IPS-NIHi11 (cell line): ENCODE data around the gene PRR33.

Experiments
- DNase-seq: peaks from one replicate; pipeline ENCODE4 v3.0.0; 2012; ENCODE audit warnings: mixed read lengths, low spot score

PRR33 gene

DNA sequence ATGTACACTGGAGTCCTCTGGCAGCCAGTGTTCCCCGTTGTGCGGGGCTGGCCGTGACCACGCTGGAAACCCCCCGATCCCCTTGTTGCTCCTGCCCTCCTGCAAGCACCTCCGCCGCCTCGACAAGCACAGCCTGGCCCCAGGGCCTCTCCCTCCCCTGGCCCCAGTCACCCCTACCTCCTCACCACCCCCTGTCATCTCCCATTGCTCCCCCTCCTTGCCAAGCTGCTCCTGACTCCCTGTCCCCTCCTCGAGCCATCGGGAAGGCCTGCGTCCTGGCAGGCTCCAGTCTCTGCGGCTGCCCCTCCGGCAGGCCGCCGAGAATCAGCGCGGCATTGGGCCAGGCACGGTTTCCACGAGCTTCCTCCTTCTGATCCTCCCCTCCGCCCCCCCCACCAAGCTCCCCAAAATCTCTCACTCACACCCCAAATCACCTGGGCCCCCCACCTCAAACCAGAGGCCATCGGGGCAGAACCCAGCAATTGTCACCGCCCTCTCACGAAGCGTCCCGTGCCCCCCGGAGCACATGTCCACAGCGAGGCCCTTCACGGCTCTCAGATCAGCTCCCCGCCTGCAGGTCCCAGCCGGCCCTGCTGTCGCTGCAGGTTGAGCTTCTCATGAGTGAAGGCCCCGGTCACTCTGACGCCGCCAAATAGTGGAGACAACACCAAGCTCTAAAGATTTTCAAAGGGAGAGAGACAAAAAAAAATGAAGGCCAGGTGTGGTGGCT is 44.5 kb downstream of the PRR33 start:
- DNase-seq, result no peak

DNA sequence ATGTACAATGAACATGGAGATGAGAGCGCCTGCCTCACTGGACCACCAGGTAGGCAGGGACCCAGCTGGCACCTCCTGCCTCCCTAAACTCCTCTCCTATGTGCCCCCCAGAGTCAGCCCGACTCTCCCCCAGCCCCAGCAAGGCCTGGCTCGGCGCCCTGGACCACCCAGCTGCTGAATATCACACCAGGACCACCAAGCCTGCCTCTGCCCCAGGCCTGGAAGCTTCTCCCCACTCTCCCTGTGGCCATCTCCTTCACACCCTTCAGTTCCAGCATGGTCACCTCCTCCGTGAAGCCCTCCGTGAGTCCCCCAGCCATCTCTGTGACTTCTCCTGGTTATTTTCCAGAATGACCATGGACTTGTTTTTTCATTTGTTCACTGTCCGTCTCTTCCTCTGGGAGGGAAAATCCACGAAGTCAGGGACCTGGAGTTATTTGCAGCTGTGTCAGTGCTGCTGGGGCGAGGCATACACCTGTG is 45.2 kb downstream of the PRR33 start:
- DNase-seq, result no peak

DNA sequence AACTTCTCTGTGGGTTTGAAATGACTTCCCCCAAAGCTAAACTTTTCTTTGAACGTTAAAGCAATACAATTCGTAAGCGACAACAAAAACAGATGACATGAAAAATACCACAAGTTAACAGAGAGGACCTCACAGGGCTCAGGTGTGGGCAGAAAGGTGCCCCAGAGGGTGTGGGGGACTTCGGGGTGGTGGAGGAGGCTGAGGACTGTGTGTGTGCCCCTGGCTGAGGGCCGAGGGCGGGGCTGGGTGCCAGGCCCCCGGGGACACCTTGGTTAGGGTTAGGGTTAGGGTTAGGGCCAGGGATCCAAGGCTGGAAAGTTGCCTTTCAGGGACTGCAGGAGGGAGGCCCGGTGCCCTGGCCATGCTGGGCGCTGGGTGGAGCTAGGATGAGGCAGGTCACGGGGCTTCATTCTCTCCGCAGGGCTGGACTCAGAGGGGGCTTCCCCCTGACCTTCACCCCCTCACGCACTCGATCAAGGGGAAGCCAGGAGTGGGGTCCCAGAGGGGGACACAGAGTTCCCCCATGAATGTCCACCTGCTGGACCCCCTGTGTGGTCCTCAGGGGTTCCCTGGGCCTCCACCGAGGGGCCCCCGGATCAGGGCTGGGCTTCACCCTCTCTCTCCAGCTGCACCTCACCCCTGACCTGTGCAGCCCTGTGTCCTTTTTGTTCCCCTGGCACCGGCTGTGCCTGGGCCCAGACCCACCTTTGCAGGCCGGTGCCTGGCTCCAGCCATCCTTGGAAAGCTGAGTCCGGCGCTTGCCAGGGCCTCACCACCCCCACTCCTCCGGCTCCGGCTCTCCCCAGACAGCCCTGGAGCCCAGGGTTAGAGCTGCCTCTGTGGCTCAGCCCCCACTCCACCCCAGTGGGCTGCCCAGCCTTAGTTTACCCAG is 45.9 kb downstream of the PRR33 start:
- no peak for DNase-seq

DNA sequence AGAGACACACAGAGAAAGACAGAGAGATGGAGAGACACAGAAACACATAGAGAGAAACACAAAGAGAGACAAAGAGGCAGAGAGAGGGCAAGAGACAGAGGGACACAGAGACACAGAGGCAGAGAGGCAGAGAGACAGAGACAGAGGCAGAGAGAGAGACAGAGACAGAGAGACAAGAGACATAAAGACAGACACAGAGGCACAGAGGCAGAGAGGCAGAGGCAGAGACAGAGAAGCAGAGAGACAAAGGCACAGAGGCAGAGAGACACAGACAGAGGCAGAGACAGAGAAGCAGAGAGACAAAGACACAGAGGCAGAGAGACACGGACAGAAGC is 46.6 kb downstream of the PRR33 start:
- no peak for DNase-seq

DNA sequence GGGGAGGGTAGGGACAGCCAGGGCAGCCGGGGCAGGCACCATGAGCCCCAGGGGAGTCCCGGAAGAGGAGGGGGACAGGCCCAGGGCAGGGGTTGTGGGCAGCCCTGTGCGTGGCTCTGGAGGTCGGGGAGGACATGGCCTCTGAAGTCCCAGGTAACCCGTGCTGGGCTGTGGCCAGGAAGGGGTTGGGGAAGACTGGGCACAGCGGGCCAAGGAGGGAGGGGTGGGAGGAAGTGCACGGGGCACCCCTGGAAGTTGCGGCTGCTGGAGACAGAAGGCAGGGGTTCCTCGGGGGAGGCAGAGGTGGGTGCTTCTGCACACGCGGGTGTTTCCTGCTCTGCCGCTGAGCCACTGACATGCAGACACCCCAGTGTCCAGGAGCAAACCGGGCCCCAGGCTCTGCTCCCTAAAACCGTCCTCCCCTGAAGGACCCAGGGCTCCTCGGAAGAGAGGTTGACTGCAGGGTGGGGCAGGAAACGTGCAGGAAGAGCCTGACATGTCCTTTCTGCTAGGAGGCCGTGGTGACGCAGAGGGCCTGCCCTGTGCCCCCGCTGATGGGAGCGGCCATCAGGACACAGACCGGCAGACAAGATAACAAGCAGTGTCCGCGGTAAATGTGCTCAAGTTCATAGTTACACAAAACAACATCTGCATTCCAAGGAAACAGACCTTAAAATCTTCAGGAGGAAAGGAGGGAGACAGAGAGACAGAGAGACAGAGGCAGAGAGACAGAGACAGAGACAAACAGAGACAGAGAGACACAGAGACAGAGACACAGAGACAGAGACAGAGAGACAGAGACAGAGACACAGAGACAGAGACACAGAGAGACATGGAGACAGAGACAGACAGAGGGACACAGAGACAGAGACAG is 47.2 kb downstream of the PRR33 start:
- DNase-seq, result no peak

DNA sequence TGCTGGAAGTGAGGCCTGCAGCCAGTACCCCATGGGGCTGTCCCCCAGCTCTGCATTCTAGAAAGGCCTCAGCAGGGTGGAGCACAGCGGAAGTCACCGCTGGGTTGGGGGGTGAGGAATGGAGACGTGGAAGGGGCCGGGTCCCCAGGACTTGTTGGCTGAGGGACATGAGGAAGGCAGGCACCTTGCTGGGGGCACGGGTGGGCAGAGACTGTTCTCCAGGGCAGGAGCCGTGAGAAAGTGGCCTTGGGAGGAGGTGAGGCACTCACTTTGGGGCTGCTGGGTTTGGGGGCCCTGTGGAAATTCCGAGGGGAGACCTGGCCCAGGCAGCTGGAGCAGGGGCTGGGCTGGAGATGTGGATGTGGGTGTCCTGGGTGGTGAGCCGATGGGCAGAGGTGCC is 47.9 kb downstream of the PRR33 start:
- no peak for DNase-seq

DNA sequence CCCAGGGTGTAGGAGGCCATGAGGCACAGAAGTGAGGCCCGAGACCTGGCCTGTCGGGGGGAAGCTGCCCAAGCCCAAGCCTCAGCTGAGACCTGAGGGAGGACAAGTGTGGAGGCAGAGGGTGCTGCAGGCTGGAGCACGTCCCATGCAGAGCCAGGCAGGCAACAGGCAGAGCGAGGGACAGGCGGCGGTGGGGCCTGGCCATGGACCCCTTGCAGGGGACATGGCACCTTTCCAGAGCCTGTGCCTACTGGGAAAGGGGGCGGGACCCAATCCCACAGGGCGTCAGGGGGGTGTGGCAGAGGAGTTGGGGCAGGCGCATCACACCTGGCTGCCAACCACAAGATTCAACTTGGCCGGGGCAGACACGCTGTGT is 48.6 kb downstream of the PRR33 start:
- no peak for DNase-seq

DNA sequence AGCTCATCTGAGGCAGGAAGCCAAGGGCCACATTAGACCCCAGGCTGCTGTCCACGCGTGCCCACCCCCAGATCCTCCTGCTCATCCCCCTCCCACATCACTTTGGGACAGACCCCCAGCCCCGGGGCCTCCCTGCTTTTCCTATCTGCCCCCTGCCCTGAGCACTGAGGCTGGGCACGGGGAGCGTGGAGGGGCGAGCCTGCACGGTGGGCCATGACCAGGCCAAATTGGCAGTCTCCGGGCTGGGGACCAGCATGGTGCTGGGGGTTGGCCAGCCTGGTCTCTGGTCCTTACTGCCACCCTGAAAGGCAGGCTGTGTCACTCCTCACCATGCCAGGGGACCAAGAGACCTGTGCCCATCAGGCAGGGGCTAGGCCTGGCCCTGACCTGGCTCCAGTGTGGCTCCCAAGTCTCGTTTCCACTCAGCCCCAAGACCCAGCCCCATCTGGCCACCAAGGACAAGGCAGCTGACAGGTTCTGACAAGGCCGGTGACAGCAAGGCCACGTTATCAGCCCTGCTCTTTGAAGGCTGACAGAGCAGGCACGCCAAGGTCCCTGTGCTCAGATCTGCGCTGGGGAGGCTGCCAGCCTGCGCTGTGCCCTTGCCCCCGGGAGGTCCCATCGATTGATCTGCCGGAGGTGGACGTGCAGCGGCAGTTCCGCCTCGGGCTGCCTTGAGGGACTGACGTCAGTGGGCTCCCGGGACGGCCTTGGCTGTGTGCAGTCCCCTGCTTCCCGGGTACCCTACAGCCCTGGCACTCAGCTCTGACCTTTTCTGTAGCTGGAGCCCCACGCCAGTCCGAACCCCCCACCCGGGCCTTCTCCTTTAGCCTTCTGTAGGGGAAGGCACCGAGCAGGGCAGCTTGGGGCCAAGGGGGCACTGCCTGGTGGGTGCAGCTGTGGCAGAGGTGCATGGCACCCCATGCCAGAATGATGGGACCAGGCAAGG is 49.3 kb downstream of the PRR33 start:
- DNase-seq, result no peak

DNA sequence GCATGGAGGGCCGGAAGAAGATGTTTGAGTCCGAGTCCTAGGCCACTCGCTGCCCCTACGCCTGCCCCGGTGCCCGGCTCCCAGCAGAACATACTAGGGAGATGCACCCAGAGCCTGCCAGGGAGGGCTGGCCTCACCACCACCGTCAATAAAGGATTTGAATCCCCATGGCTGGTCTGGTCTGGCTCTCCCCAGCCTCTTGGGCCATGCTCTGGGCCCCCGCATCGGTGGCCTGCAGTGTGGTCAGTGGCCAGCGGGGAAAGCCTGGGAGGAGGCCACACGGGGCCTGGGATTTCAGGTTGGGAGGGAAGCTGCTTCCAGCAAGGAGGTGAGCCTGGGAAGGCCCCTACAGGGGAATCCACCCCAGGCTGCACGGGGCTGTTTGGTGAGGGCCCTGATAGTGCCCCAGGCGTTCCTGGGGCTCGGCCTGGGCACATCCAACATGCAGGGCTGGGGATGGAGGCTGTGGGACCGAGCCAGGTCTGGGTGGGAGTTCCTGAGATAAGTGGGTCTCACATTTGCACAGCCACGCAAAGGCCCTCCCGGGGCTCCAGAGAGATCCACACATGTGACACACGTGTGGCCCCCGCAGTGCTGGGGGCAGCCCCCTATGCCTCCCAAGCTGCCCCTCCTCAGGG is 50.1 kb downstream of the PRR33 start:
- no peak for DNase-seq

DNA sequence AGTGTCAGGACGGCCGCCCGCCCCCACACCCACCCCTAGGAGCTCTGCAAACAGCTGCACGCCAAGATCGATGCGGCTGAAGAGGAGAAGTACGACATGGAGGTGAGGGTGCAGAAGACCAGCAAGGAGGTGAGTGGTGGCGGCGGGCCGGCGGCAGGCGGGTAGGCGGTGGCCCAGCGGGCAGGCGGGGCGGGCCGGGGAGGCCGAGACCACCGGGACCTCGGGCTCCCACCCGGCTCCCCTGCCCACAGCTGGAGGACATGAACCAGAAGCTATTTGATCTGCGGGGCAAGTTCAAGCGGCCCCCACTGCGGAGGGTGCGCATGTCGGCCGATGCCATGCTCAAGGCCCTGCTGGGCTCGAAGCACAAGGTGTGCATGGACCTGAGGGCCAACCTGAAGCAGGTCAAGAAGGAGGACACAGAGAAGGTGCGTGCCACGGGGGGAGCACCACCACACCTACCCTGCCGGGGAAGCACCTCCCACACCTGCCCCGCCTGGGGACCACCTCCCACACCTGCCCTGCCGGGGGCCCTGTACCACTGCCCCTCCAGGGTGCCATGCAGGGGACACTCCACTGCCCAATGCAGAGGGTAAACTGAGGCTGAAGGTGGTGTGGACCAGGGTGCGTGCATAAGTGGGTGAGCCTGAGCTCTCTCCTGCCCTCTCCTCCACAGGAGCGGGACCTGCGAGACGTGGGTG is 50.8 kb downstream of the PRR33 start:
- no peak for DNase-seq

DNA sequence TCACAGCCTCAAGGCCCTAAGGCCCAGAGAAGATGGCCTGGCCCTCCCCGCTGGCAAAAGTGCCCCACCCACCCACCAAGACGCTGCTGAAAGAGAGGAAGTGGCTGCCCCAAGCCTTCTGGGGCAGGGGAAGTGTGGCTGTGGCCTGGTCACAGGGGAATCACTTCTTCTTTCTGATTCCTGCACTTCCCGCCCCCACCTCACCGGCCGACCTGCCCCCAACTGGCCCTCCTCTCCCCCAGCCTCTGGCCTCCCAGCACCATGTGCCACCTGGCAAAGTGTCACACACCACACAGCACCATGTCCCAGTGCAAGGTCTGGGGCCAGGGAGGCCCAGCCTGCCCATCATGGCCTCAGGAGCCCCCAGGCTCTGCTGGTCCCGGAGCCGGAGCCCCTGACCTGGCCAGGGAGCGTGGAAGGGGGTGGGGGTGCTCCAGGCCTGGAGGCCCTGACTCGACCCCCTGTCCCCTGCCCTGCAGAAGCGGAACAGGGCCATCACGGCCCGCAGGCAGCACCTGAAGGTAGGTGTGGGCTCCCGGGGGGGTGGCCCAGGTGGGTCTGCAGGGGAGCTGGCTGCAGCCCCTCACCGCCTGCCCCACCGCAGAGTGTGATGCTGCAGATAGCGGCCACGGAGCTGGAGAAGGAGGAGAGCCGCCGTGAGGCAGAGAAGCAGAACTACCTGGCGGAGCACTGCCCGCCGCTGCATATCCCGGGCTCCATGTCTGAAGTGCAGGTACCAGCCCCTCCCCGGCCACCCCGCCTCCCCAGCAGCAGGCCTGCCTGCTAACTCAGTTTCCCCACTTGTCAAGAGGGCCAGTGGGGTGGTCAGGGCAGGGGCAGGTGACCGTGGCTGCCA is 51.5 kb downstream of the PRR33 start:
- no peak for DNase-seq

DNA sequence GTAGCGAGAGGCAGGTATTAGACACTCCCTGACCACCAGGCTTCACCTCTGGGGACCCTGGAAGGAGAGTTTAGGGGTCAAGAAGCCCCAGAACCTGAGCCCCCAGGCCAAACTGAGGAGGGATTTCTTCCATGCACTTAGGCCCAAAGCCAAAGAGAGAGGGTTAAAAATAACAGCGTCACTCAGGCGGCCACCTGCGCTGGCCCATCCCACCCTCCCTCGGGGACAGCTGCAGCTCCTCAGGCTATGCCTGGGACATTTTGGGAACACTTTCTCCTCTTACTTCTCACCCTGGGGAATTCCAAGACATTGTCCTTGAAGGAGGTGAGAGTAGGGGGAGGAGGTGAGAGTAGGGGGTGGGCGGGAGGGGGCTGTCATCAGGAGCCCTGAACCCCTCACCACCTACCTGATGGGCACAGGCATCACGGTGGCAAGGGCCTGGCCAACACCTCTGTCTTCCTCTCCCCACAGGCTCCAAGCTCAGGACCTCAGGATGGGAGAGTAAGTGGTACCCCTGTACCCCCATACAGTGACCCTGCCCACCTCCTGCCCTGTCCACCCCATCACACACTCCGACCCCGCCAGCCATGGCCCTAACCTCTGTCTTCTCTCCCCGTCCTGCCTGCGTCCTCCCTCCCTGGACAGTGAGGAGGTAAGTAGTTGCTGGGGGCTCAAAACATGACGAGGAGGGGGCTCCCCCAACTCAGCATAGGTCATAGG is 52.3 kb downstream of the PRR33 start:
- no peak for DNase-seq

DNA sequence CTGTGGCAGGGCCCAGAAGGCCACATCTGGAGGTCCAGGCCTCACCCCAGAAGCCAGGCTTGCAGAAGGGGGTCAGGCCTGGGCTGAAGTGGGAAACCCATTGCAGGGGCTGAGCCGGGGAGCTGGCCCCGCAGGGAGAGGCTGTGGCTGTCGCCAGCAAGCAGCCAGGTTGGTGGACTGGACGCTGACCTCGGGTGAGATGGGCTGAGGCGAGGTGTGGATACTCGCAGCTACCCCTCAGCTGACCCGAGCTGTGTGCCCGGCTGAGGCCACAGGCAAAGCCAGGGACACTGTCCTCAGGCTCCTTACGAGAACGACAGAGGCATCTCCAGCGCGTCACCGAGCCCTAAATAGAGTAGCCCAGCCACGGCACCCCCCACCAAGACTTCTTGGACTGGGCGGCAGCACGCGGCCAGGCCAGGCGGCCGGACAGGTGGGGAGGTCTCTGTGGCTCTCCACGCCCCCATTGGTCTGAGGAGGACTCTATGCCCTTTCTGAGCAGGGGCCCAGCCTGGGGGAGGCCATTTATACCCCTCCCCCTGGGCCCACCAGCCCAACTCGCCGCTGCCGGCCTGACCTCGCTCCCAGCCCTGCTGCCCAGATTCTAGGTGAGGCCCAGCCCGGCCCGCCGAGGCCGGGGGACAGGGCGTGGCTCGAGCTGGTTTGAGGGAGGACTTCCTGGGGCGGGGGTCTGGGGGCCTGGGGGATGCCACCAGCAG is 53.1 kb downstream of the PRR33 start, which contains the start of gene TNNI2:
Gene TNNI2, plus strand, starts transcription at position 556 of the 719 bp plus-strand sequence. CDS start 716 bp downstream, outside the sequence.
- no peak for DNase-seq
